HL-60 (cell line): Measurements from ENCODE around the gene TUBAL3.

ENCODE experiments used
- CTCF ChIP-seq: IDR thresholded peaks from one replicate; pipeline ENCODE4 v1.5.1; 2011; ENCODE audit warnings: low read length, control low read depth, inconsistent platforms; ENCODE audit not compliant: insufficient read depth
- POLR2AphosphoS5 ChIP-seq: IDR thresholded peaks from 2 replicates; pipeline ENCODE4 v1.6.1; 2012; ENCODE audit warnings: low read depth

GRCh38 chr10:5424751-5425150 lies 20.1 kb upstream of the TUBAL3 start:
- TF ChIP-seq CTCF (no peak), POLR2AphosphoS5 (no peak)
